ENCODE results near the gene PACS2.
A peak's percentile ranks its signal among the peaks of the same experiment; 100 is the strongest.
"Not testable (repeated sequence)": the region's sequence is repeated elsewhere in the genome, so short reads cannot be mapped to it uniquely, and the experiment has no call there.

Gene PACS2

GRCh38 chr14:105290621-105291346, 23.8 kb upstream of the PACS2 start:
- DNase-seq = no peak

DNA sequence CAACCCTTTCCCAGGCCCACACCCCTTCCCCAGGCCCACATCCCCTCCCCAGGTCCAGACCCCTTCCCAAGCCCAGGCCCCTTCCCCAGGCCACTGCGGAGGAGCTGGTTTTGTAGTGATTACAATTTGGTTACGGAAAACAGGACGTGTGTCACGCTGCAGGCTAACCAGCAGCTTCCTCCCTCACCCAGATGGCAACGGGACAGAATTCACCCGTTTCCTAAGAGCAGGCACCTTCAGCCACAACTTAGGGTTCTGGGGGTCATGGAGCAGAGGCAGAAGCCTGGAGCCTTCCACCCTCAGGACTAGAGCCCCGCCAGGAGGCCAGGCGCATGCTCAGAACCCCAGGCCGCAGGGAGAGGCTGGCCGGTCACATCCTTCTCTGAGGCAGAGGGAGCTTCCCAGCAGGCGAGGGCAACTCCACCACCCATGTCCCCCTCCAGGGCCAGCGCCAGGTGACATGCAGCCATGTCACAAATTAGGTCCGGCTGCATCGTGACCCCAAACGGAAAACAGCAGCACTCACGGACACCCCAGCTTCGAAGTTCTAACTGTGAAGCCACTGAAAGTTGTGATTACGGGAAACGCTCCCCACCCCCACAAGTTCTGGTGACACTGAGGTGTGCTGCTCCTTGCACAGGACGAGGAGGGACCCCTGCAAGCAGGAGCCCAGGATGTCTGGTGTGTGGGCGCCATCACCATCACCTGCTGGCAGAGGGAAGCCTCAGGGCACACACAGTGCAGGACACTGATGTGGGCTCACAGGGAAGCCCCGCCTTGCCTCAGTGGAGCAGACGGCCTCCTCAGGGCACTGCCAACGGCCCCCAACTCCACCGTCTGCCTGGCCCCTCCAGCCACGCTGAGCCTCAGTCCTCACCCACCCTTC, 21.5 kb upstream of the PACS2 start:
- no peak for DNase-seq

DNA sequence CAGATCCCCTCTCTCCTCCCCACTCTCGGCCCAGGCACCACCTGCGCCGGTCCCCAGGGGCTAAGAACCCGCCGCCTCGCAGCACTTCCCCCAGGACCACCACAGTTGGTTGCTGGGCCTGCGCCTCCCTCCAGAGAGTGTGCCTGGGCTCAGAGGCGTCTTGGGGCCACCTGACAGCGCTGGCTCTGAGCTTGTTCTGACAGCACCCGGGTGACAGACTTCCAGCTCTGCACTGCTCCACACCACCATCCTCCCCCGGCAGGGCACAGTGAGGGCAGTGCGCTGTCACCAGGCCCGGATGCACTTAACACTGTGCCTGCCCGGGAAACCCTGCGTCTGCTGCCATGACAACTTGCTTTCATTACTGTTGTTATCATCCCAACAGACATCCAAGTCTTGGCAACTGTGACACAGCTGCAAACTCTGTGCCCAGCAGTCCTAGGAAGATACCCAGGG, 20.4 kb upstream of the PACS2 start:
- peak; percentile 43 for DNase-seq

- DNase-seq = not testable (repeated sequence)
Observed at GRCh38 chr14:105297311-105297710, 17.2 kb upstream of the PACS2 start.

GRCh38 chr14:105299654-105300541, 14.7 kb upstream of the PACS2 start:
- DNase-seq = no peak

GRCh38 chr14:105300542-105301102, 13.9 kb upstream of the PACS2 start, which contains the start of gene BRF1:
Gene BRF1 (minus strand): TSS chr14:105301001. CDS start chr14:105300629, 372 bp downstream.
- peak; percentile 71 for DNase-seq

- peak; percentile 71 for DNase-seq
Observed at GRCh38 chr14:105301103-105301914, 13.2 kb upstream of the PACS2 start.

GRCh38 chr14:105301915-105302249, 12.7 kb upstream of the PACS2 start:
- not testable (repeated sequence) for DNase-seq

DNA sequence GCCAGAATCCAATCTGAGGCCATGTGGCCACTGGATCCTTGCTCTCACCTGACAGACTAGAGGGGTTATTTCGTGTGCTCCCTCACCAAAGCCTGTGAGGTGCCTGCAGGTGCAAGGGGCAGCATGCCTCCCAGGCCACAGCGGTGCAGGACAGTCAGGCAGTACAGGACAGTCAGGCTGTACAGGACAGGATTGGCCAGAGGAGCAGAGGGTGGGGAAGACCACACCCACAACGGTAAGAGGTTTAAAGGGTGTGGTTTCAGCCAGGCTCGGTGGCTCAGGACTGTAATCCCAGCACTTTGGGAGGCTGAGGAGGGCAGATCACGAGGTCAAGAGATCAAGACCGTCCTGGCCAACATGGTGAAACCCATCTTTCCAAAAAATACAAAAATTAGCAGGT, 10.6 kb upstream of the PACS2 start:
- DNase-seq = no peak

DNA sequence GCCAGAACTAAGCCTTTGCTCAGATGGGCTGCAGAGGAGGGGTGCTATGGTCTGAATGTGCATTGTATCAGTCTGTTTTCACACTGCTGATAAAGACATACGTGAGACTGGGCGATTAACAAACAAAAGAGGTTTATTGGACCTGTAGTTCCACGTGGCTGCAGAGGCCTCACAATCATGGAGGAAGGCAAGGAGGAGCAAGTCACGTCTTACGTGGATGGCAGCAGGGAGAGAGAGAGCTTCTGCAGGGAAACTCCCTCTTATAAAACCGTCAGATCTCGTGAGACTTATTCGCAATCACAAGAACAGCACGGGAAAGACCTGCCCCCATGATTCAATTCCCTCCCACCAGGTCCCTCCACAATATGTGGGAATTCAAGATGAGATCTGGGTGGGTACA, 10.0 kb upstream of the PACS2 start:
- DNase-seq = no peak

- no peak for DNase-seq
Observed at GRCh38 chr14:105305345-105305744, 9.2 kb upstream of the PACS2 start.

DNA sequence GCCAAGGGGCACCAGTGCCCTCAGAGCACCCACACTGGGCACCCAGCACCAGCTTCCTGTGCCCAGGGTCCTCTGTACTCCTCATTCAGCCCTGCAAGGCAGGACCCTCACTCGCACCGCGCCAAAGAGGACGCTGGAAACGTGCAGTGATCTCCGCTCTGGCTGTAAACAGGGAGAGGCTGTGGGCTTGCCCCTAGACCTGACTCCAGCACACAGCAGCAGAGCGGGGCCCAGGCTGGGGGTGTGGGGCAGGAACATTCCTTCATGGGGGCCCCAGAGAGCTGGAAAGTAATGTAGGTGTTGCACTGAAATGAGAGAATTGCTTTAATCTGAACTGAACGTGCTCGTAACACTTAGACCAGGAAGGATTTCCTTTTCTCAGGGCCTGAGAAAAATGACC, 8.8 kb upstream of the PACS2 start:
- DNase-seq = no peak

GRCh38 chr14:105307052-105307727, 7.4 kb upstream of the PACS2 start:
- DNase-seq = no peak

GRCh38 chr14:105309371-105309770, 5.2 kb upstream of the PACS2 start:
- DNase-seq = no peak

GRCh38 chr14:105311838-105312237, 2.7 kb upstream of the PACS2 start:
- no peak for DNase-seq

DNA sequence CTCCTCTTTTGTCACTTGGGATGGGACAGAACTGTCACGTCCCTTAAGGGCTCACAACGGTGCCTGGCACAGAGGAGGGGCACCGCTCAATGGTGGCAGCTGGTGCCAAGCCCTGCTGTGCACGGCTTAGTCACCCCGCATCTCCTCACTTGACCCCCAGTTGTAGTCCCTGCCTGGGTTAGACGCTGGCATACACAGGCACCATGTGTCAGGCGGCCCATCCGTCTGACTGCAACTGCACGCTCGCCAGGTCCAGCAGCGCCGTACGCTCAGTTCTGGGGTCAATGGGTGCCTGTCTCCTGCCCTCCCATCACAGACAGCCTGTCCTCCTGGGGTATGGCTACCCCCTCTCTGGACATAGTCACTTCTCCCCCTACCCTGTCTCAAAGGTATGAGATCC, 1.6 kb upstream of the PACS2 start:
- no peak for DNase-seq

DNA sequence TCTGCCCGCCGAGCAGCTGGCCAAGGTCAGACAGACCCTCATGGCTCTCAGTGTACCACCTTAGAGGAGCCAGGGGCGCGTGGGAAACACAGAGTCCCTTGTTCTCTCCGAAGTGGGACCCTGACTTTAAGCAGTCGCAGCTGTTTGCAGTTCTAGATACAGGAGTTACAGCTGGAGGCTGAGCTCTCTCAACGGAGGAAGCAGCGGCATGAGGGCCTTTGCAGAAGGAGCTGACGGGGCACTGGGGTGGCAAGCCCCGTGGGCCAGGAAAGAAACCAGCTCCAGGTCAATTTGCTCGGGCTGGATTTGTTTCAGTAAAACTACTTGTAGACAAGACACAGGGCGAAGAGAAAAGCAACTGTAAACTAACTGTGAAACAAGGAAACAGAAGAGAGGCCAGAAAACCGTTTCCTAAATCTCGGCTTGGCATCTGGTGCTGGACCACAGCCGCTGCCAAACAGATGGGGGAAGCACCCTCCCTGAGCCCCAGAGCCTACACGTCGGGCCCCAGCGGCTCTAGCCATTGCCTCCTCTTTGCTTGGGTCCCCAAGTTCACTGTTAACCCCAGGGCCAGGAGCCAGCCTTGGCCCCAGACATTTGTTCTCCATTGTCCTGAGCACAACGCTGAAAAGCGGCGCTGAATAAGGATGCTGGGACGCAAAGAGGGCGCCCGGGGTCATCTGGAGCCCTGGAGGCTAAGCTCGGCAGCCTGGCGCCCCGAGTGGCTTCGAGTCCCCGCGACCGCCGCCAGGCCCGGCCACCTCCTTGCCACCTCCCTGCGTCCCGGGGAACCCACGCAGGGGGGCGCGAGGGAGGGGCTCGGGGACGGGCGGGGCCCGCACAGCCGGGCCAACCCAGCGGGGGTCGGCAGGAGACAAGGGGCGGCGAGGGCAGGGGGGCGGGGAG, 914 bp upstream of the PACS2 start:
- DNase-seq = no peak

GRCh38 chr14:105315211-105315721, 718 bp downstream of the PACS2 start:
- DNase-seq = no peak

DNA sequence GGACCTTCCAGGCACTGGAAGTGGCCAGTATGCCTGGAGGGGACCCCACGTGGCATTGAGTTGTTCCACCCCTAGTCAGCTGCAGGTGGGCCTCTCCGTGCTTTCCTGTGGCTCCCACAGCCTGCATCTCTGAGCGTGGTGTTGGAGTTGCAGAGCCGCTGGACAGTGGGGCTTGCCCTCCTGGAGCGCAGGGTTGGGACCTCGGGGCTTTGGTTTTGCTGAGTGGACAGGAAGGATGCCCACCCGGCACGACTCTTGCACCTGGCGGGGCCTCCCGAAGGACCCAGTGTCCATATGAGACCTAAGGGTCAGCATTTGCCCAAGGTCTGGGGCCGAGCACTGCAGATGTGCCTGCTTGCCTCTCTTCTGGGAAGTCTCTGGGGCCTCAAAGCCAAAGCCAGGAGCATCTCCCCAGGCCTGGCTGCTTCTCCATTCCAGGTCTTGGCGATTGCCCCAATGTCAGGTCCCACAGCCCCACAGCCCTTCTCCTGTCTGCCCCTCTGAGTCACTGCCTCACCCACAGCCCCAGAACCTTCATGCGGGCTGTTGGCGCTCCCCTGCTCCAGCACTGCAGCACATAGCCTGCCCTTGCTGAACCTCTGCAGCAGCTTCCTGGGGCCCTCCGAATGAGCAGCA, 1.5 kb downstream of the PACS2 start:
- DNase-seq = no peak
